Caki2 (cell line): ENCODE measurements around the gene GREB1. TPM values are rescaled to one million over a fixed set of nuclear protein-coding genes. Genes with fewer than 3 reads are reported as not detected.

ENCODE experiments used
- DNase-seq: peaks from one replicate; pipeline ENCODE4 v3.0.0-alpha.2; 2015; ENCODE audit warnings: low read depth
- in situ Hi-C: cut with HindIII; loops from 2 replicates; pipeline ENCODE4 v1.10.0; 2016; ENCODE audit warnings: low sequenced_read_pairs, low pct_unique_long_range_greater_than_20kb, mixed read lengths
- total RNA-seq: library from RNA; depleted of rRNA; stranded (reverse); fragments of >200 nt; shearing (Covaris generic); gene quantifications from 2 replicates; pipeline ENCODE4 v1.2.3, GENCODE V29; 2014; ENCODE audit warnings: low replicate concordance

GREB1 gene
- total RNA-seq, 1 experiment from 2014 or later, result 0.91 TPM

DNA sequence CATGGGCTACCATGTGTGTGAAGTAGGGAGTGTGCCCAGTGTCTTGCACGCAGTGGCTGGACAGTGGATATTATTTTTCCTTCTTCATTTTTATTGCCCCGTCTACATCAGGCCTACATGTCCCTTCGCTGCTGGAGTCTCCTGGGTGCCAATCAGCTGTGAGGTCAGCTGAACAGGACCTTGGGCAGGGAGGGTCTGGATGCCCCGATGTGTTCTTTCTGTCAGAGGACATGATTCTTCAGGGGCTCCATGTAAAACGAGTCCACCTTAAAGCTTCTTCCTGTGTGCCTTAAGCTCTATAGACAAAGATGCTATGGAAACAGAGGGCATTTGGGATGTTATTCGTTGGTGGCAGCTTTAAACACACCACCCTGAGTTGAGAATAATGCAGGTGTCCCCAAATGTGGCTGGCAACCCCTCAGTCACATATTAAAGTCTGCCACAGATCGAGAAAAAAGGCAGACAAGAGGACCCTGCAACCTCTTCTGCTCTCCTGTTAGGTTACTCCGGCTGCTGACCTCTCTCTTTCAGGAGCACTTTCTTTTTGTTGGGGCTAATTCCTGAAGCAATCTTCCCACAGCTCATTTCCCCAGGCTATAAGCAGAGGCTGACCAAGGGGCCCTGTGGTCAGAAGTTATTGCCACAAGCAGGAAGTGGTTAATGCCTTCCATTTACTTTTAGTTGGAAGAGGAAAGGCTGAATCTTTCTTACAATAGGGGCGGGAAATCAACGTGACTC is 20.0 kb downstream of the GREB1 start:
- no peak for DNase-seq
- in situ Hi-C loops, result no loop called here

DNA sequence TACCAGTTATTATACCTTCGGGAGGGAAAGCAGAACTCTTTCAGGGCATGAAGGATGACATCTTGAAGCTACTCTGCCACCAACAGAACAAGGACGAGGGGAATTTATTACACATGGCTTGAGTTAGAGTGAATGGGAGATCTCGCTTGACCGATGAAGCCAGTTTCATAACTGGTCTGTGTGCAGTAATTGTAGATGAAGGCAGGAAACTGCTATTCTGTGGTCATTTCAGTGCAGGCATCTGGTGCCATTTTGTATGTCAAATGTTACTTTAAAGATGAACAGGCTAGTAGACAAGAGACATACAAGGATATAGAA is 20.5 kb downstream of the GREB1 start:
- DNase-seq, result no peak
- in situ Hi-C loops, result no loop called here

DNA sequence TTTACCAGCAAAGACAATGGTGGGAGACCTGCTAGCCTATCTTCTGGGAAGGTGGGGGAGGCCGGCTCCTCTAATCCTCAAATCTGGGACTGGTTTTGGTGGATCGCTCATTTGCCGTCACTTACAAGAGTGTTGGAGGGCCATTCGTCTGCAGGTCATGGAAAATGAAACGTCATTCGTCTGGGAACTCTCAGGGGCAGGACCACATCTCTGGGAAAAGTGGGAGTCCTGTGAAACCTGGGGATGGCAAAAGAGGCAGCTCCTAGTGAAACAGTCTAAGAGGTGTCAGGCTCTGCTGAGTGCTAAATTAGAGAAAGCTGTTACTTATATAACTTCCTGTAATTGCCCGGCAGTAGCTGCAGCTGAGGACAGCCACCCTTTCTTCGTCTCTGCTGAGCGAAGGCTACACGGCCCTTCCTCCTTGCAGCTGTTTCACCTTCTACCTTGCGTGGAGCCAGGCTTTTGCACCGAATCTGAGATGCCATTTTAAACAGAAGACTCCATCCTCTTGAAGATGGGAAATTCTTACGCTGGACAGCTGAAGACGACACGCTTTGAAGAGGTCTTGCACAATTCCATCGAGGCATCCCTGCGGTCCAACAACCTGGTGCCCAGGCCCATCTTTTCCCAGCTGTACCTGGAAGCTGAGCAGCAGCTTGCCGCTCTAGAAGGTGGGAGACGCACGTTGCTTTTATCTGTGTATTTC is 22.4 kb downstream of the GREB1 start:
- DNase-seq, result no peak
- in situ Hi-C loops, result no loop called here

DNA sequence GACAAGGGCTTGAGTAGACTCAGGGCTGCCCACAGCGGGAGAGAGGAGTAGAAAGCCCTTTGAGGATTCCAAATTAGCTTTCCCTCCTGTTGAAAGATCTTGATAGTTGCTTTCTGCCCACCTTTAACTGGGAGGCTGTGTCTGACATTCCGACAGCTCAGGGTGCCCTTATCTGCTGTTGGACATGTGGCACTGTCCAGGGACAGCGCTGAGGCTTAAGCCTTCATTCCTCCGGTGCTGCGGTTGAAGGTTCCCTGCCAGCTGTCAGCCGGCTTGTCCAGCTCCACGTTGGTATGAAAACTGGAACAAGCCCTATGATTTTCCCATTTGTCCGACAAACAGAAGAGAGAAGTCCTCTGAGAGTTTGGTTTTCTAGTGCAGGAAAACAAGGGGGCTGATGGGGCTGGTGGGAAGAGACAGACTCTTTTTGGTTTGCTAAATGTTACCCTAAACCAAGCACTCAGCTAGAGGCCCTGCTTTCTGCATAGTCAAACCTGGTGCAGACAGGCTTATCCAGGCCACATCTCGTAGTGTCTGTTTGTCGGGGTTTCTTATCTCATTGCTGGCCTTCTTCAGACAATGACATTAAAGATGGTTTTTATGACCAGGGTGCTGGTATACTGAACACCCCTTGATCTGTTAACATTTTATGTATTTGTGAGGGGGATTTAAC is 24.5 kb downstream of the GREB1 start:
- in situ Hi-C loops, result no loop called here

DNA sequence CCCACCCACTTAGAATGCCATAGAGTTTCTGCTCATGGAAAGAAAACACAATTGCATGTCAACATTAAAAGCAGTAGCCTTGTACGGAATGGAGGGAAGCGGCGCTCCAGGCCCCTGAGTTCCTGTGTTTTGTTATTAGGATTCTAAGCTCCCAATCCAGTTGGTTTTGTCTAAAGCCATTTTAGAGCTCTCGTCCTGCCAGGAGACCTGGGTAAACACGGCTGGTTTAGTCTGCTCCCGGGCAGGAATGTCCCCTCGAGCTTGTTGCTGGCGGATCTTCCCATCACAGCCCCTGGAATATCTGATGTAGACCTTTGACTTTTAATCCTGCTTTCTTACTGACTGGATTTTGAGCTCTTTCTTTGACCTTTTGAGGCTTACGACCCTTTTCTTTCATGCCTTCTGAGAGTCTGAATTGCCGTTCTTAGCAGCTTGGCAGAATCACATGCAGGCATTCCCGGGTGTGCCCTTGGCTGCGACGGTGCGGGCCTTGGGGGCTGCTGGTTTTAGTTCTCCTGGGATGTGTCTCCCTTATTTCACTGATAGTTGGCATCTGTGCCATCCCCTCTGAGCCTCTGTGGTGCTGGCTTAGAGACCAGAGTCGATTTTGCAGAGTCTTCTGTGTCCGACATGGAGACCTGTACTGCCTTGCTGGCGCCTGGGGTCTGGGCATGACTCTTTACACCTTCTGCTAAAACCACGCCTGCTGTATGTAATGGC is 25.4 kb downstream of the GREB1 start:
- in situ Hi-C loops, result no loop called here
- DNase-seq, result no peak

More for the DNA sequence above, 24.5 kb downstream of the GREB1 start:
- no peak for DNase-seq

DNA sequence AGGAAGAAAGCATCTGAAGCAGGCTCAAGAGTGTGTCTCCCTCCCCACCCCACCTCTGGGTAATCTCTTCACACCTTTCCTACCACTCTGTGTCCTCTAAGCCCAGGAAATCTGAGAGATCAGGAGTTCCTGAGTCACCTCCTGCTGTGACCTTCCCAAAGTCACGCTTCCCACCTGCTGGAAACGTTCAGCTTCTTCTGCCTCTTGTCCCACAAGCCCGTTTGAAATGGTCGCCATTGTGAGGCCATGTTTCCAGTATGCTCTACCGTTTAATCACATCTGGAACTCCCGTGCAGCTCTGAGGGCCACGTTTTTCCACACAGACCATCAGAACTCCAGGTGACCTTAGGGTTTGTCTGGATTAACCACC is 25.9 kb downstream of the GREB1 start:
- DNase-seq, result no peak
- in situ Hi-C loops, result no loop called here

DNA sequence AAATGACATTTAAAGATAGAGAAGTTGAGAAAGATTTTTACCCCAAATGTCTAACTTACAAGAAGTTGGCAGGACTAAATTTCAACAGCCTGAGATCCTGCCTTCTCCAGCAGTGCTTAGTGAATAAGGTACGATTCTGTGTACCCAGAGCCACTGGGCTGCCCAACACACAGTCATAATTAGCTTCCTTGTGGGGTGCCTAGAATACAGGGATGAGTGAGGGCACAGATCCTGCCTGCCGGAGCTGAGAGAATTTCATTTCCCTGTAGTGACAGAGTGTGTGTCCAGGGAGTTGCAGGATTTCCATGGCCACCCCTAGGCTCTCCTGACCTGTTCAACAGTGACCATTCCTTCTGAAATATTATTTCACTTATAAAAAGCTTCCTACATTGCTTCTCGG is 27.0 kb downstream of the GREB1 start:
- in situ Hi-C loops, result no loop called here
- no peak for DNase-seq

DNA sequence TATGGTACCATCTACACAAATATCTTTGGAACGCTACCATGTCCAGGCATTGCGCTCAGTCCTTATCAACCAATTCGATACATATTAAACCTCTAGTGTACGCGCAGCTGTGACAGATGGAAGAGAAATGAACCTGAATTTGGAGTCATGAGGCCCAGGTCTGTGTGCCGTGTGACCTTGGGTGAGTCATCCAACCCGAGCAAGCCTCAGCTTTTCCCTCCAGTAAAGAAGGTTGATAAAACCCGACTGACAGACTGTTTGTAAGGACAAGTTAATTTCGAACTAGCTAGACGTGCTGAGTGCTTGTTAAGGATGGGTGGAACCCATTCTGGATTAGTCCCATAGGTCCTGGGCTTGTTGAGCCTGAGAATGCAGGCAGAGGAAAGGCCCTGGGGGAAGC is 28.2 kb downstream of the GREB1 start:
- in situ Hi-C loops, result no loop called here
- no peak for DNase-seq

DNA sequence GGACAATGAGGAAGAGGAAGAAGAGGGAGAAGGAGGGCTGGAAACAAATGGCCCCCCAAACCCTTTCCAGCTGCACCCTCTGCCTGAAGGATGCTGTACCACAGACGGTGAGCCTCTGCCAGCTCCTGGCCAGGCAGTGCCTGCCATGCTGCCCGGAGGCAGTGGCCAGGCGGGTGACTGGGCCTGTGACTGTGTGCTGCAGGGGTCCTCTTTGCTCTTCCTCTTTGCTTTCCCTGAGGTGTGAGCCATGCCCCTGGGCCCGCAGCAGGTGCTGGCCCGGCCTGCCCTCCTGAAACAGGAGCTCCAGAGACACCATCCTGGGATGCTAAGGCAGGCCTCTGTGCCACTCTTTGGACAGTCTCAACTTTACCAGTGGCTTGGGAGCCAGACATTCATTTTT is 28.6 kb downstream of the GREB1 start:
- no peak for DNase-seq
- in situ Hi-C loops, result no loop called here

DNA sequence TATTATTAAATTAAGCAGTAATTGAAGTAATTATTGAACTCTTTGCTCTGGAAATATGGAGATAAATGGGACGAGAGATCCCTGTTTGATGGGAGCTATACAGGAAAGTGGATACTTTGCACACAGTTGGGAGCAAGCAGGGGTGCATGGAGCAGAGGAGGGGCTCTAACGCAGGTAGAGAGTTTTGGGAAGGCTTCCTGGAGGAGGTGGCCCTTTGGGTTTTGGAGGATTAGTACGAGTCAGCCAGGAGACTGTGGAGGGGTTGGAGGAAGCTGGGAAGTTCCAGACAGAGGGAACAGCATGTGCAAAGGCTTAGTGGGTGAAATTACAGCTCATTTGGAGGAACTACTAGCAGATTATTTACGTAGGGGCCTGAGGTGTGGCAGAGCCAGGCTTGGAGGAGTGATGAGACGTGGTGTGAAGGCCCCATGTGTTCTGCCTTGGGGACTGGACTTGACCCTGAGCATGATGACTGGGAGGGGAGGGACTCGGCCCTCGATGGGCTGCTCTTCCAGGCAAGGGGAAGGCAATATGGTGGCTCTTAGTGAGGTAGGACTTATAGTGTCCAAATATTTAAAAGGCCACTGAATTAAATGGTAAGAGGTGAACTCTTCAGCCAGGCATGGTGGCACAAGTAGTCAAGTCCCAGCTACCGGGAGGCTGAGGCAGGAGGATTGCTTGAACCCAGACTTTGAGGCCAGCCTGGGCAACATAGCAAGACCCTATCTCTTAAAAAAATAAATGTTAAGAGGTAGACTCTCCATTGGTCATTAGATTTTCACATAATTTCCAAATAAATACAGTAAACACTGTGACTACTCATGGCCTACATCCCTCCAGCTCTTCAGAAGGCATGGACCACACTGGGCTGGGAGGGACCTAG is 30.2 kb downstream of the GREB1 start:
- in situ Hi-C loops, result no loop called here
- no peak for DNase-seq

DNA sequence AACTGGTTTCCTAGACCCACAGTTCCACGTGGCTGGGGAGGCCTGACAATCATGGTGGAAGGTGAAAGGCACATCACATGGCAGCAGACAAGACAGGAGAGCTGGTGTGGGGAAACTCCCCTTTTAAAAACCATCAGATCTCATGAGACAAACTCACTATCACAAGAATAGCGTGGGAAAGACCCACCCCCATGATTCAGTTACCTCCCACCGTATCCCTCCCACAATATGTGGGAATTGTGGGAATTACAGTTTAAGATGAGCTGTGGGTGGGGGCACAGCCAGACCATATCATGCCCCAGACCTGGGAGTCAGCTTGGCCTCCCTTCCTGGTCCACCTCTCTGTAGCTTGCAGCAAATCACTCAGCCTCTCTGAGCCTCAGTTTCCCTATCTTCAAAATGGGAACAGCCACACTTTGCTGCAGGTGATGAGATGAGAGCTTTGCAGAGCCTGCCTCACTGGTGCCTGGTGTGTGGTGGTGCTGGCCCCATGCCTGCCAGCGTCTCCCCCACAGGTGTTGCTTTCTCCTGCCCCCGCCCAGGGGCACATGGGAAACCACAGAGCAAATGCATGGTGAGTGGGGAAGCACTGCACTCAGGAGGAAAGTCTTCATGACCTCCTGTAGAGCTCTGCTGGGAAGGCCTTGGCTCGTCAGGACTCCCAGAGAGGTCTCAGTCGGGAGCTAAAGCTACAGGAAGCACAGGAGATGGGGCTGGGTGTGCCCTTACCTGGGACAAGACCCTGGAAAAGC is 31.1 kb downstream of the GREB1 start:
- no peak for DNase-seq
- in situ Hi-C loops, result no loop called here

DNA sequence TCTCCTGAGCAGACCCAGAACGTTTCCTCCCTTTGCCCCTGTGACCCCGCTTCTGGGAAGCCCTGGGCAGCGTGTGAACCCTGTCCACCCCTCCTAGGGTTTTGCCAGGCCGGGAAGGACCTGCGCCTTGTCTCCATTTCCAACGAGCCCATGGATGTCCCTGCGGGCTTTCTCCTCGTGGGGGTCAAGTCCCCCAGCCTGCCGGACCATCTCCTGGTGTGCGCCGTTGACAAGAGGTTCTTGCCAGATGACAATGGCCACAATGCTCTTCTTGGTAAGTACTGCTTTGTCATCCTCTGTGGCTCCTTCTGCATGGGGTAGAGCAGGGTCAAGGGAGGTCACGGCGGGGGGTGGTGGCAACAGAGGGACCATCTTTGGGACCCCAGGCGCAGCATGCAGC is 32.5 kb downstream of the GREB1 start:
- DNase-seq, result no peak
- in situ Hi-C loops, result no loop called here

DNA sequence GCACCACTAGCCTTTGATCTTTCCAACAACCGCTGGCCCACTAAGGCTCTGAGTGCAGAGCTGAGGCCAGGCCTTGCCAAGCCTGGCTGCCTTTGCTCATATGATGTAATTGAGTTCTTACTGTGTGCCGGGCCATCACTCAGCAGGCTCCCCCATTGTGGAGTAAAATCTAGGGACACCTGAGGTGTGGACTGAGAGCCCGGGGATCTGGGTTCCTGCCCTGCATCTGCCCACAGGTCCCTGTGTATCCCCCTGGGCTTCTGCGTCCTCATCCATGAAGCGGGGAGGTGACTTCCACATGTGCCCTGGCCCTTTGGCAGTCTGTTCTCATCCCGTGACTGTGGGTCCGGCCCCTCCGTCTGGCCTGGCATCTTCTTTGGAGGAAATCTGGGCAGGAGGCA is 33.8 kb downstream of the GREB1 start:
- in situ Hi-C loops, result no loop called here
- DNase-seq, result no peak

DNA sequence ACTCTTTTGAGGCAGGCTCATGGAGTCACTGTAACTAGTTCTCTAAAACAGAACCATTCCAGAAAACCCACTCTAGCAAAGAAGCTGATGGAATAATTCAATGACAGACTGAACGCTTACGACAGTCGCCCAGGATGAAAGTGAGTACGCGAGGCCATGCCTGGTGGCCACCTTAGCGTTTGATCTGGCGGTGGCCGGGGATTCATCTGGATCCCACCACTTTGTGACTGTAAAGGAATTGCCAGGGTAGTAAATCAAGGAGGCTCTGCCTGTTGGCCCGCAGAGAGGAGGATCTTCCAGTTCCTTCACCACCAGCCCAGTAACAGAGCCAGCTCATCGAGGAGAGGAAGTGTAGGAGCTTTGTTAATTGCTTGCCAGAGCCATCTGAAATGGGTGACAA is 34.6 kb downstream of the GREB1 start:
- in situ Hi-C loops, result no loop called here

DNA sequence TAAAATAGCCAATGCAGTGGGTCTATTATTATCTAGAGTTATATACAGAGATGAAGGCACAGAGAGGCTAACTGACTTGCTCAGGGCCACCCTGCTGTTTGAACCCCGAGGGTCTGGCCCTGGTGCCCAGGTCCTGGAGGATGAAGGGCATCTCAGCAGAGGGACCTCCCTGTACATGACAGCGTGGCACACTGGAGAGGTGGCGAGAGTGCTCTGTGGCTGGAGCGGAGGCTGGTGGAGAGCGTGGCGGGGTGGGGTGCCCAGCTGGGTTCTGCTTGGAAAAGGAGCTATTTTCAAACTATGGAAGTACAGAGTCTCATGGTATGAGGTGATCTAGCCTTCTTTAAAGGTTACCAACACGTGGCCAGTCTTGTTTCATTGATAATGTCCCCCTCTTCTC is 35.8 kb downstream of the GREB1 start:
- no peak for DNase-seq
- in situ Hi-C loops, result no loop called here

More for the DNA sequence above, 34.6 kb downstream of the GREB1 start:
- DNase-seq, result no peak

DNA sequence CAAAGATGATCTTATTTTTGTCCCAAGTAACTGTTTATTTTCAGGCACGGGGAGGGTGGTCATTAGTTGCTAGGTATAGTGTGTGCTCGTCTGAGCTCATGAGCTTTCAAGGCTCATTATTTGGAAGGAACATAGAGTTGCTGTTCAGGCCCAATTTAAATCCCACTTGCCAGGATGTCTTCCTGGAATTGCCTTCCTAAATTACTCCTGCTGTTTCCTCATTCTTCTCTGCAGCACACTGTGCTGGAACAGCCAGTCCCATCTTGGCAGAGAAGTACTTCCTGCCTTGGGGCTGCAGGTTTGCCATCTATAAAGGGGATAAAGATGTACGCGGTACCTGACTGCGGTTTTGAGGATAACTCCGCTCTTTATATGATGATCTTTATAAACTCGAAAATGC is 37.3 kb downstream of the GREB1 start:
- in situ Hi-C loops, result no loop called here
- DNase-seq, result no peak

DNA sequence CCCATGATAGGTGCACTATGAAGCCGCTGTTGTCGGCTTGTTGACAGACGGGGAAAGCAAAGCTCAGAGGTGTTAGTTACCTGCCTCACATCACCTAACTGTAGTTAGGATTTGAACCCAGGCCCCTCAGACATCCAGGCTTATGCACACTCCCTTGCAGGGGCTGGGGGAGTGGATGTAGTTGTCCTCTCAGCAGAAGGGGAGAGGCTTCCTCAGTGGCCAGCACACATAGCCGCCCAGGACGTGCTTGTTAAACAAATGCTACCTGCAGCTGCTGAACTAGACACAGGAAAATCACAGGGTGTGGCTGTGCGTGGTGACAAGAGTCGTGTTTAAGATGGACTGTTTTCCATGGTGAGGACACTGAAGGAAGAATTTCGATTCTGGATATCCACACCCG is 39.2 kb downstream of the GREB1 start:
- DNase-seq, result no peak
- in situ Hi-C loops, result no loop called here
